Ovary (tissue), 3 donors: ENCODE results near the gene ATP6V0A4.

ENCODE experiments used
- CTCF ChIP-seq, 3 donors: fragments of 450-650 bp in 2 of 3; fragments of 200-600 bp in 1 of 3; IDR thresholded peaks; one replicate each; pipeline versions ENCODE4 v1.5.1 to v1.8.0; 2016 to 2022; ENCODE audit warnings: antibody characterized with exemption in 3 of 3, mild to moderate bottlenecking in 1 of 3
- POLR2A ChIP-seq: fragments of 450-650 bp; IDR thresholded peaks from one replicate; pipeline ENCODE4 v1.6.1; 2017; ENCODE audit warnings: antibody characterized with exemption, mild to moderate bottlenecking, moderate library complexity
- donor health status: DM: no; HTN: no; CAD: no.

DNA sequence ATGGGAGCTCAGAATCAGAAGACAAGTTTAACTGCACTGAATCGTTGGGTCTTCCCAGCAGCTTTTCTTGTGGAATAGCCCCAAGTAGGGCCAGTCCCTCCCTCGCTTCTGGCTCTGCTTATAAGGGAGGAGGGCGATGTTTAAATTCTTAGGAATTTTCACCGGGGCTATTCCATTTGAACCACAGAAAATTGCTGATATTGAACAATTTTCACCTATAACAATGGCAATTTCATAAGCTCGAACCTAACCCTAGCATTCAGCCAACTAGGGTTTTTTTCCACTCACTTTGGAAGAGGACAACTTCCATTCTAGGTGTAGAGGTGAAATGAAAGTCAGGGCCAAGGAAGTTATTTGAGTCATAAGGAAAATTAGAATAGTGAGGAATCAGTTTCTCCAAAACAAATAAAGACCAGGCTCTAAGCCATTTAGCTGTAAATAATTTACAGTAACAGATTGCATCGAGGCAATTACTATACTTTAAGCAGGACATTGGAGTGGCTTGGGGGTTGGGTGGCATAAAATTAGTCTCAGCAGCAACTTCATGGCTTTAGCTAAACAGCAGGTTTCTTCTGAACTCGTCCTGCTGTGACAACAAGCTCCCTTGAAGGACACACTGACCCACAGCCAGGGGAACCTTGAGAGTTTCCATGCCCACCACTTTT is 1.5 kb upstream of the ATP6V0A4 start:
- TF ChIP-seq POLR2A (no peak), CTCF (IDR thresholded peaks at IDR 0.05) (no peak)
